HG02571 (cell line): Measurements from ENCODE around the gene LMBR1.
"Not testable (repeated sequence)": the region's sequence is repeated elsewhere in the genome, so short reads cannot be mapped to it uniquely, and the experiment has no call there.

Experiments used
- ATAC-seq: cut with Tn5 transposase; IDR thresholded peaks from one replicate; pipeline ENCODE4 v1.9.1; 2021; ENCODE audit warnings: mild to moderate bottlenecking, moderate library complexity; ENCODE audit not compliant: unreplicated experiment

Gene LMBR1

GRCh38 chr7:156701787-156702186, 191.2 kb downstream of the LMBR1 start:
- ATAC-seq: not testable (repeated sequence)

GRCh38 chr7:156698512-156698911, 194.5 kb downstream of the LMBR1 start:
- ATAC-seq: not testable (repeated sequence)

DNA sequence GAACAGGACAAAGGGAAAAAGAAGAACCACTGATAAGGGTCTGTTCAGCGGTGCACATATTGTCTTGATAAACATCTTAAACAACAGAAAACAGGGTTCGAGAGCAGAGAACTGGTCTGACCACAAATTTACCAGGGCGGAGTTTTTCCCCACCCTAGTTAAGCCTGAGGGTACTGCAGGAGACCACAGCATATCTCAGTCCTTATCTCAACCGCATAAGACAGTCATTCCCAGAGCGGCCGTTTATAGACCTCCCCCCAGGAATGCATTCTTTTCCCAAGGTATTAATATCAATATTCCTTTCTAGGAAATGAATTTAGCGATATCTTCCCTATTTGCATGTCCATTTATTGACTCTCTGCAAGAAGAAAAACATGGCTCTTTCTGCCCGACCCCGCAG, 195.7 kb downstream of the LMBR1 start:
- not testable (repeated sequence) for ATAC-seq

GRCh38 chr7:156693627-156694026, 199.4 kb downstream of the LMBR1 start:
- no peak for ATAC-seq

- no peak for ATAC-seq
Measured at GRCh38 chr7:156692849-156693248, 200.1 kb downstream of the LMBR1 start.

GRCh38 chr7:156691764-156692163, 201.2 kb downstream of the LMBR1 start:
- no peak for ATAC-seq

DNA sequence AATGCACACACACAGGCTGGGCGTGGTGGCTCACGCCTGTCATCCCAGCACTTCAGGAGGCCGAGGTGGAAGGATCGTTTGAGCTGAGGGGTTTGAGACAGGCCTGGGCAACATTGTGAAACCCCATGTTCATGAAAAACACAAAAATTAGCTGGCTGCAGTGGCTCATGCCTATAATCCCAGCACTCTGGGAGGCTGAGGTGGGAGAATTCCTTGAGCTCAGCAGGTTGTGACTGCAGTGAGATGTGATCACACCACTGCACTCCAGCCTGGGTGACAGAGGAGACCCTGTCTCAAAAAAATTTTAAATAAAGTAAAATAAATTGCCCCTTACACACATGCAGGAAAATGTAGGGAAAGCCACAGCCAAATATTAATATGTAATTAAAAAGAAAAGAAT, 208.3 kb downstream of the LMBR1 start:
- ATAC-seq: no peak

DNA sequence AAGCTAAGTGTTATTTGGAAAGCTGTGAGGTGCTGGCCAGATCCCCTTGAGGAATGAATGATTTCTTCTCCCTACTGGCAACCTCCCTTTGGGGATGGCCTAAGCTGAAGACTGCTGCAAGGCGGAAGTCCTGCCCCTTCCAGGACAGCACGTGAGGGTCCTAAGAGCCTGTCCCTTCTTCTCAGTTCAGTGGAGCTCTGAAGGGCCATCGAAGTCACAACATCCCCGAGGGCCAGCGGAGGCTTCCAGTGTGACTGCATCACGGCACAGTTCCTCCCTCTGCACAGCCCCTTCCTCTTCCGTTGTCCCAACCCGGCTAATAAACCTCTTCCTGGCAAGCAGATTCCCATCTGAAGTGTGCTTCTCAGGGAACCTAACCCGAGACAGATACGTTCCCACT, 208.7 kb downstream of the LMBR1 start:
- ATAC-seq: no peak

GRCh38 chr7:156682928-156683327, 210.1 kb downstream of the LMBR1 start:
- ATAC-seq: no peak

DNA sequence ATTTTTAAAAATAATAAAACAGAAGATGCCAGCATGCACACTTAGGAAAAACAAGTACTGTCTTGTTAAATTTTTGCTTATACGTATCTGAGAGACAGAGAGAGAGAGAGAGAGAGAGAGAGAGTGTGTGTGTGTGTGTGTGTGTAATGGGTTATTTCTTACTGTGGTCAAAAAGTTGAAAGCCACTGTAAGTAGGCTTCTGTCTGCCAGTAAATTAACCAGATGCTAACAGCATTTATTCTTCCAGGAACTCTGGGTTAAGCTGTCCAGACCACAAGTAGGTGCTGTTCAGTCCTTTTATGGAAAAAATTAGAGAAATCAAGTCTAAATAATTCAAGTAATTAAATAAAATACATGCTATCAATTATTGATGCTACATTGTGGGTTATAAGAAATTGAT, 212.7 kb downstream of the LMBR1 start:
- no peak for ATAC-seq

GRCh38 chr7:156677374-156678054, 215.5 kb downstream of the LMBR1 start:
- no peak for ATAC-seq

DNA sequence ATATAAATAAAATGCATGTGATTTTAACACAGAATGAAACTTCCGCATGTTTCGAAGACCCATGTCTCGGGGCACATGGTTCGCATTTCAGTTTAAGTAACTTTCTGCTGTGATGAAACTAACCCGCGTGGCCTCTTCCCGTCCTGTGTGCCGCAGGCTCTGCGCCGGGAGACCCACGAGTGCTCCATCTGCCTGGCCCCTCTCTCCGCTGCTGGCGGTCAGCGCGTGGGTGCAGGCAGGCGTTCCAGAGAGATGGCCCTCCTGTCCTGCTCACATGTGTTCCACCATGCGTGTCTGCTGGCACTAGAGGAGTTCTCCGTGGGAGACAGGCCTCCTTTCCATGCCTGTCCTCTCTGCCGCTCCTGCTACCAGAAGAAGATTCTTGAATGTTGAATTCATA, 216.7 kb downstream of the LMBR1 start:
- ATAC-seq: no peak

- no peak for ATAC-seq
Measured at GRCh38 chr7:156675721-156676120, 217.3 kb downstream of the LMBR1 start.

- ATAC-seq: no peak
Measured at GRCh38 chr7:156673902-156674301, 219.1 kb downstream of the LMBR1 start.

GRCh38 chr7:156673454-156673853, 219.5 kb downstream of the LMBR1 start:
- no peak for ATAC-seq

GRCh38 chr7:156669035-156669828, 223.8 kb downstream of the LMBR1 start:
- ATAC-seq: no peak

- no peak for ATAC-seq
Measured at GRCh38 chr7:156668130-156668741, 224.7 kb downstream of the LMBR1 start.

DNA sequence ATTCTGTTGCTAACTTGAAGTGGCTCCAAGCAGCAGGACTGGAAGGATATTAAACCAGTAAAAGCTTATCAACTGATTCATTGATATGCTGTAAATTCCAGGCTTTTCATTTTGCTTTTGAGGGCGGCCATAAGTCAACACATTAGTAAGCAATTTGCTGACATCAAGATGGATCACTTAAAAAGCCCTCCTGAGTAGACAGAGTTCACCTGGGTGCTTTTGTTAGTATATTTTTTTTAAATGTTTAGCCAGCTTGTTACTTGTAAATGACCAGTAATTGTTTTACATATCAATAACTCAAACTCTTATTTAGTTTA, 225.9 kb downstream of the LMBR1 start:
- ATAC-seq: no peak

- no peak for ATAC-seq
Measured at GRCh38 chr7:156666368-156667109, 226.4 kb downstream of the LMBR1 start.

DNA sequence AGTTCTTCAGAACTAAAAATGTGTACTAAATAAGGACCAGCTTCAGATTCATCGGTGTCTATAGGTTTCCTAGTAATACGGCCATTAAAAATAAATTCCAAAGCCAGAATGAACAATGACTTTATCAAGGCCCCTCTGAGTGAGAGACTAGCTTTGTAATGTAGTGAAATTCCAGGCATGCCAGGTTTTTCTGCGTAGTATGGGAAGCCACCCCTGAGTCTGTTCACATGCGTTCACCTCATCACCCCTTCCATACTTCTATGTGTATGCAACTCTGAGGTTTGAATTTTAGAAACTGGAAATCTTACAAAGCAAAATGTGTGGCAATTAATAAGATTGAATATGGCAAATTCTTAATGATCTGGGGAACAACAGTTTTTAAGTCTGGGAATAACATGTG, 227.9 kb downstream of the LMBR1 start:
- ATAC-seq: no peak

GRCh38 chr7:156662277-156662676, 230.7 kb downstream of the LMBR1 start:
- ATAC-seq: no peak
